Measurements from ENCODE around the gene IL21R.

IL21R gene

GRCh38 chr16:27489906-27490305 lies 87.9 kb downstream of the IL21R start:
- no peak for FAIRE-seq

- FAIRE-seq, result no peak
Measured at GRCh38 chr16:27491894-27492587, 90.1 kb downstream of the IL21R start.

DNA sequence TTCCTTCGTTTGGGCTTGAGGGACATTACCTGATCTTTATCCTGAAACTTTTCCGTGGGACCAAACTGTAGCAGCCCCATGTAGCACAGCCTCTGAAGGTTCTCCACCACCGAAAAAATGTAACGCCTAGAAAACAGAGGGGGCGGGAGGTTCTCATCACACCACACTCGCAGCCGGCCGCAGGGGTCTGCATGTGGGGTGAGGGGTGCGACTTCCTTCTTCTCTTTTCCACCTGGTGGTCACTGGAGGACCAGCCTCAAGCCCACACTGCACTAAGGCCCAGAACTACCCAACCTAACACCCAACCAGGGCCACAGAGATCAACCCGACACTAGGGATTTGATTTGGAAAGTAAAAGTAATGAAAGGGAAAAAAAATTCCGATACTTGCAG lies 90.6 kb downstream of the IL21R start:
- FAIRE-seq, result no peak

- FAIRE-seq, result no peak
Measured at GRCh38 chr16:27495191-27495590, 93.2 kb downstream of the IL21R start.

DNA sequence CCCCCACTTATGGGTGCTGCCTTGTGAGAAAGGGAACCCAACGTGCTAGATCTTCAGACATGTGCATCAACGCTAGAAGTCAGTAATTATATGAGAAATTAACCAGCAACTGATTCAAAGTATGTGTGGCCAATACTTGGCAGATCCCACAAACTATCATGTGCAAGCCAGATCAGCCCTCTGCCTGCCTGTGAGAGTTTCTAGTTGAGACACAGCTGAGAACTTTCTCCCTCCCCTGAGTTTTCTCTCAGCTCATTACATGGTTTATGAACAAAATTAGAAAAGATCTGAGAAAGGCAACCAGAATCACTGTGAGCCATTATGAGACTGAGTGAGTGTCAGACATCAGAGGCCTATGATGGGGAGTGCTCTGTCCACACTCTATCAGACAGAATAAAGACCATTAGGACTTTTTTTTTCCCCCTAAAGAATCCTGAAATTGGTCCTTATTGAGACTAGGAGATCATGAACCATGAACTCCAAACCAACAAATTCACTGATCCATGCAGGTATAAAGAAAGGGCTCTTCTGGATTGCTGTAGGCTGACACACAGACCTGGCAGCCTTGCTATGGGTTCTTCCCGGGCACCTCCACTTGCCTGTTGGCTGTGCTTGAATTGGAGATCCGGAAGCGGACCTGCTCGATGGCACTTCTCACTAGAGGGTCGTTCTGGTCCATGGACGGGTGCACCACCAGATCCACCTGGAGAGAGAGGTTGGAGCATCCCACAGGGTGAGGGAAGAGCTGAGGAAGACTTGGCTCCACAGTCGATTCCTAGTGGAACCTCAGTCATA lies 96.3 kb downstream of the IL21R start:
- no peak for FAIRE-seq

- no peak for FAIRE-seq
Measured at GRCh38 chr16:27498916-27499658, 97.1 kb downstream of the IL21R start.

DNA sequence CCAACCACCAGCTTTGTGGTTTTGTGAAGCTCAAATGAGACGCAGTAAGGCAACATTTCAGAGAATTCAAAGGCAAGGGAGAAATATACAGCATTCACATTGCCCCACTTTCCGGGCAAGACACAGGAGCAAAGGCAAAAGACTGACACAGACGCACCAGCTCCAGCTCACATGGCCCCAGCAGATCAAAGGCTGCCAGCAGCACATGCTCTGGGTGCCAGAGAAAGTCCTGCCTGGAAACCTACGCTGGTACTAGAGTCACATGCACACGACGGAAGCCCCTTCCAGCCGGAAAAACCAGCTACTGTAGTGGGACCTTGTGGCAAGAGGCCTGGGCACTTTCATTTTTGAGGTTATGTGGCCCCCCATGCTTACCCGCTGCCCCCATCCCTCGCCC lies 97.7 kb downstream of the IL21R start:
- no peak for FAIRE-seq

DNA sequence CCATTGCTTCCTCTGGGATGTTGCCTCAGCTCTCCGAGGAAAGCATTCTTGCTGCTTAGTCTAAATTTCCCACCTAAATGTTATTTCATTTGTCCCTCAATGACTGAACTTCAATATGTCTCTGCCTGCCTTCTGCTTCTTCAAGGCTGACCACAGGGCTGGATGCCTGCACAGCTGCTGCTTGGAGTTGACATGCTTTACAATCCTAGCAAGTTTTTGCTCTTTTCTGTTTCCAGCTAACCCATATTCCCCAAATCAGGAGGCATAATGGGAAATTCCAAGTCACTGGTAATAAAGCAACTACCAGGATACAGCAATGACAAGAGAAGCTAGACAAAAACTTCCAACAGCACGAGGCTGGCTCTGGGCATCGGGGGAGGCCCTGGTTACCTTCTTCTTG lies 98.8 kb downstream of the IL21R start:
- FAIRE-seq, result no peak

Measured in endometrium (tissue), 2 donors.